Stimulated activated CD8-positive, alpha-beta memory T cell treated with anti-CD3 and anti-CD28 coated beads, Interleukin-15, amount 100 ng/mL, for 24 hours (primary cell): ENCODE results near the gene CTXND1.
"Not testable (repeated sequence)": the region's sequence is repeated elsewhere in the genome, so short reads cannot be mapped to it uniquely, and the experiment has no call there.

Experiments
- DNase-seq: peaks from one replicate; pipeline ENCODE4 v3.0.0-alpha.2; 2020; ENCODE audit warnings: low read depth

Gene CTXND1

DNA sequence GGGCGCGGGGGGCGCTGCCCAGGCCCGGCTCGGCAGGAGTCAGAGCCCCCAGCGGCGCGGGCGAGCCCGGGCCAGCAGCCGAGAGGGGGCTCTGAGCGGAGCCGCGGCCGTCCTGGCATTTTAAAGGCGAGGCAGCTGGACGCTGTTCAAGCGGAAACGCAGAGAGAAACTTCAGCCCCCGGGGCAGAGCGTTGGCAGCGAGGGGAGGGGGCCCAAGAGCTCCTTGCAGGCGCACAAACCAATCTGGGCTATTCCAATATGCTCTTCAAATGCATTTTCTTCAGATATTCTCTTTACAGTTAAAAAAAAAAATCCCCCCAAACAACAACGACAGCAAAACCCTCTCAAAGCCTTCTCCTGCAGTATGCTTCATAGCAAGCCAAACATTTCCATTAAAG, at the start of gene CTXND1:
Gene CTXND1 (minus strand): TSS at position 93 of the 398 bp plus-strand sequence. CDS start 50,264 bp downstream, outside the sequence.
- DNase-seq = no peak

DNA sequence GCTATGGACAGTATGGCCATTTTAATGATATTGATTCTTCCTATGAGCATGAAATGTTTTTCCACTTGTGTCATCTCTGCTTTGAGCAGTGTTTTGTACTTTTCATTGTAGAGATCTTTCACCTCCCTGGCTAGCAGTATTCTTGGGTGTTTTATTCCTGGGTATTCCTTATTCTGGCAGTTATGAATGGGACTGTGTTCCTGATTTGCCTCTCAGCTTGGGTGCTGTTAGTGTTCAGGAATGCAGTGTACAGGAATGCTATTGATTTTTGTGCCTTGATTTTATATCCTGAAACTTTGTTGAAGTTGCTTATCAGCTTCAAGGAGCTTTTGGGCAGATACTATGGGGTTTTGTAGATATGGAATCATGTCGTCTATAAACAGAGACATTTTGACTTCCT, 49.5 kb upstream of the CTXND1 start:
- DNase-seq = no peak

DNA sequence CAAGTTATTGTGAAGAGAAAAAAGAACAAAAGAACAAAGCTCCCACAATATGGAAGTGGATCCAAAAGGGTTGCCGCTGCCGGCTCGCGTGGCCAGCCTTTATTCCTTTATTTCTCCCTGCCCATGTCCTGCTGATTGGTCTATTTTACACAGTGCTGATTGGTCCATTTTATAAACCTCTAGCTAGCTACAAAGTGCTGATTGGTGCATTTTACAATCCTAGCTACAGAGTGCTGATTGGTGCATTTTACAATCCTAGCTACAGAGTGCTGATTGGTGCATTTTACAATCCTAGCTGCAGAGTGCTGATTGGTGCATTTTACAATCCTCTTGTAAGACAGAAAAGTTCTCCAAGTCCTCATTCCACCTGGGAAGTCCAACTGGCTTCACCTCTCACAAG, 43.8 kb upstream of the CTXND1 start:
- DNase-seq = not testable (repeated sequence)

GRCh38 chr15:80292079-80292478, 40.1 kb upstream of the CTXND1 start:
- no peak for DNase-seq

DNA sequence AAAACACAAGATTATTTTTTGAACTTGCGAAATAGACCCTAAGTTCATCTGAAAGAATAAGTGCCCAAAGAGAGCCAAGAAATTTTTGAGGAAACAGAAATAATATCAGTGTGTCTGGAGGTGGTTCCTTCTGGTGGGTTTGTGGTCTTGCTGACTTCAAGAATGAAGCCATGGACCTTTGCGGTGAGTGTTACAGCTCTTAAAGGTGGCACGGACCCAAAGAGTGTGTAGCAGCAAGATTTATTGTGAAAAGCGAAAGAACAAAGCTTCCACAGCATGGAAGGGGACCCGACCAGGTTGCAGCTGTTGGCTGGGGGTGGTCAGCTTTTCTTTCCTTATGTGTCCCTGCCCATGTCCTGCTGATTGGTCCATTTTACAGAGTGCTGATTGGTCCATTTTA, 38.9 kb upstream of the CTXND1 start:
- not testable (repeated sequence) for DNase-seq

GRCh38 chr15:80289528-80290495, 37.8 kb upstream of the CTXND1 start:
- DNase-seq = no peak

- no peak for DNase-seq
Observed at GRCh38 chr15:80288131-80288530, 36.1 kb upstream of the CTXND1 start.

DNA sequence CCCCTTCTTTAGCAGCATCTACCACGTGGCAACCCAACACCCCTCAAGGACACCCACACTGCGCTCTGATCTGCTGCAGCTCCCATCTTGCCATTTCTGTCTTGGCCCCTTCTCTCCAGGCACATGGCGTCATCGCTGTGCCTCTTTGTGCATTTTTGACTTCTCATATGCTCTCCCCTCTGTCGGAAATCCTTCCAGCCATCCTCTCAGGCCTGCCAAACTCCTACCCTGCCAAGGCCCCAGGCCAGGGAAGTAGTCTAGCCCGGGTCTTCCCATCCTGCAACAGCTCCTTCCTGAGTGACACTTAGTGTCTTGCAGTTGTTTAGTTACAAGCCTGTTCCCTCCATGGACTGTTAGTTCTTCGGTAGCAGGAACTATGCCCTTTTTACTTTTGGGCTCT, 34.0 kb upstream of the CTXND1 start:
- DNase-seq = no peak

DNA sequence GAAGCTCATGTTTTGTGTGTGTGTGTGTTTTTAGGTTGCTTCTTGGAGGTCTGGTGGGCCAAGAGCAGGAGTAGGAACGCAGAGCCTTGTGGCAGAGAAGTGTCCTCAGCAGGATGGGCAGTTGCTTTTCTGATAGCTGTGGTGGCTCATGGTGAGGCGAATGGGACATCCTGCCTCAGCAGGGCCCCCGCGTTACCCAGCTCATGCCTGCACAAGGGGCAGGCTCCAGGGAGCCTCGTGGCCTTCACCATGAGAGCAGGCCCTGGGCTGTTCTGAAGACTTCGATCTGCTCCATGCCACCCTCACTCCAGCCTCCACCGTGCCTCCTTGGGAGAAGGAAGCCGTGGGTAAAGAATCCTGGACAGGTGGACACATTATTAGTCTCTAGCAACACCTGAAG, 33.4 kb upstream of the CTXND1 start:
- no peak for DNase-seq

DNA sequence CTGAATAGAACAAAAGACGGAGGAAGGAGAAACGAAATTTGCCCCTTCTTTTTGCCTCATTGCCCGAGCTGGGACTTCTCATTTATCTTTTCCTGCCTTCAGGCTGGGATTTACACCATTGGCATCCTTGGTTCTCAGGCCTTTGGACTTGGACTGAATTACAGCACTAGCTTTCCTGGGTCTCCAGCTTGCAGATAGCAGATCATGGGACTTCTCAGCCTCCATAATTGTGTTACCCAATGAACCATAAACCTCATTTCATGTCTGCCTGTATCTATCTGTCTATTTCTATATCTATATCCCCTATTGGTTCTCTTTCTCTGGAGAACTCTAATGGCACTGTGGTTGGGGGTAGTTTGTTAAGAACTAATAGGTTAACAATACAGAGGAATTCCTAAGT, 31.5 kb upstream of the CTXND1 start:
- no peak for DNase-seq

GRCh38 chr15:80277147-80277546, 25.1 kb upstream of the CTXND1 start:
- DNase-seq = no peak

- DNase-seq = no peak
Observed at GRCh38 chr15:80275961-80276360, 23.9 kb upstream of the CTXND1 start.

- DNase-seq = no peak
Observed at GRCh38 chr15:80274996-80275395, 23.0 kb upstream of the CTXND1 start.

GRCh38 chr15:80274554-80274953, 22.5 kb upstream of the CTXND1 start:
- no peak for DNase-seq

- no peak for DNase-seq
Observed at GRCh38 chr15:80272987-80273386, 21.0 kb upstream of the CTXND1 start.

GRCh38 chr15:80270472-80270871, 18.5 kb upstream of the CTXND1 start:
- no peak for DNase-seq

DNA sequence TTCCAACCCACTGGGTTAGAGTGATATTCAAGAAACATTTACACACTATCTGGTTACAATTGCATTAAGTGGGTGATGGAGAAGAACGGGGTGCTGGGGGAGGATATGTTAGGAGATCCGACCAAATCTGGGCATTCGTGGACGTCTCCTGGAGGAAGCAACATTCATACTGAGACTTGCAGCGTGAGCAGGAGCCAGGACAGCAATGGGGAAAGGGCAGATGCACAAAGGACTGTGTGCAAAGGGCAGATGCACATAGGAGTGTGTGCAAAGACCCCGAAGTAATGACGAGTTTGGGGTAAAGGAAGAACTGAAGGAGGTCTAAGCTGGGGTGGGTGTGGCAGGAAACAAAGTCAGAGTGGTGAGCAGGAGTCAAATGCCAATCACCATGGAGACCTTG, 16.1 kb upstream of the CTXND1 start:
- DNase-seq = no peak

DNA sequence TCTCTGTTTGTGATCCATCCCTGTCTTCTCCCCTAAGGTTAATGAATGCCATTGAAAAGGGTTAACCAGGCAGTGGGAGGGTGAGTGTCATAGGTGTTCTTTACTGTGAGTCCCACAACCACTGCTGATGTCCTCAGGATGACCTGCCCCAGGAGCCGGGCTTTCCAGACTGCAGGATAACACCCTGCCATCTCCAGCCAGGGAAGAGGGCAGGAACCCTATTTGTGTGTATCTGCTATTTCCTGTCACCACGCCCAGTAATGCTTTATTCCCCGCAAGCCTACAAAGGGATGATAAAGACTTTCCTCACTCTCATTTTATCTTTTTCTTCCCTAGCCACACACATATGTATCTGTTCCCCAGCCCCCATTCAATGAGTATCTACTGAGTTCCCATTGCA, 15.6 kb upstream of the CTXND1 start:
- DNase-seq = no peak

DNA sequence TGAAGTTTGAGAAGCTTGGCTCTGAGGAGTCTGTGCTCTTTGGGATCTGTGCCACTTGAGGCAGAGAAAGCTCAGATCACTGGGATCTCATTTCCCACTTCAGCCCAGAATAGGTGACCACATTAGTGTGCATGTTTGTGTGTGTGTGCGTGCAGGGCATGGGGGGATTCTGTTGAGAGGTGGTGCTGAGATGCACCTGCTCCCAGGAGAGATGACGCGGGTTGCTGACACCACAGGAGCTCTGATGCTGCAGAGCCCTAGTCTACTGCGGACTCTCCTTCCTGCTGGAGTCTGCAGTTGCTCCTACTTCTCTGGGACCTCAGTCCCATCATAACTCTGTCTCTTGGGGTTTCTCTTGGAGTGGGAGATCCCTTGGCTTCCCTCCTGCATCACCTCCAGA, 14.7 kb upstream of the CTXND1 start:
- DNase-seq = no peak

DNA sequence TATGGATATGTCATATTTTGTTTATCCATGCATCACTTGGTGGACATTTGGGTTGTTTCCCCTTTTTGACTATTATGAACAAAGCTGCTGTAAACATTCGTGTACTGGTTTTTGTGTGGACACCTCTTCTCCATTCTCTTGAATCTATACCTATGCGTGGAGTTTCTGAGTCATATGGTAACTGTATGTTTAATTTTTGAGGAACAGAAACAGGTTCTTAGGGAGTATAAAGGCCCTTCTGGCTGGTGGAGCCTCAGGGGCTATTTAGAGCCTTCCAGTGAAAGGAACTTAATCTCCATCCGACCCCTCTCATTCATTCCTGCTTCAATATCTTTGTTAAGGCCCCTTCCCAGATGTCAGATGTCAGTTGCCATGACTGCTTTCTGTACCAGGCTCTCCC, 14.1 kb upstream of the CTXND1 start:
- no peak for DNase-seq

DNA sequence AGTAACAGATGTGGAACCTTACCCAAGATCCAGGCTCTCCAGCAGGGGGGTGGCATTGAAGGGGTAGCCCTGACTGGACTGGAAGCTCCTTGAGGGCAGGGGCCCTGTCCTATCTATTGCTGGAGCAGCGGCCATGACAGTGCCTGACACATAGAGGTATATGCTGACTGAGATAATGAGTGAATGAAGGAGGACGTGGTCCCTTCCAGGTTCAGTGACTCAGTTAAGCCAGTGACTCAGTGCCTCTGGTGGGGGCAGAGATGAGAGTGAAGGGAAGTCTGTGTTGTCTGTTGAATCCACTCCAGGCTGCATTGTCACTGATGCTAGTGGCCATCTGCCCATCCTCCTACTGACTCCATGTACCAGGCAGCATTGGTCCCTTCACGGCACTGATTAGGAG, 13.0 kb upstream of the CTXND1 start:
- DNase-seq = no peak

DNA sequence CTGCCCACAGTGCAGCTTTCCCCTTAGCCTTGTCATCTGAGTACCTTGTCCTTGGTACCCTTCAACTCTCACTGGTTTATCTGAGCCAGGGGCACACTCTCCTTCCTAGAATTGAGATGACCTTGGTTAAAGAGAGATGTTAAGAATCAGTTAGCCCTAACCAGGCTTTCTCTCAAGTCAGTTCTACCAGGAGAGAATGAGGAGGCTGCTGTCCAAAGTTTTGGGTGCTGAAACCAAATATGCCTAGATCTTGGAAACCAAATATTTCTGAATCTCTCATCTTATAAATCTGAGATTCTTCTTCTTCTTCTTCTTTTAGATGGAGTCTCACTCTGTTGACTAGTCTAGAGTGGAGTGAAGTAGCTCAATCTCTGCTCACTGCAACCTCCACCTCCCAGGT, 12.0 kb upstream of the CTXND1 start:
- DNase-seq = no peak

DNA sequence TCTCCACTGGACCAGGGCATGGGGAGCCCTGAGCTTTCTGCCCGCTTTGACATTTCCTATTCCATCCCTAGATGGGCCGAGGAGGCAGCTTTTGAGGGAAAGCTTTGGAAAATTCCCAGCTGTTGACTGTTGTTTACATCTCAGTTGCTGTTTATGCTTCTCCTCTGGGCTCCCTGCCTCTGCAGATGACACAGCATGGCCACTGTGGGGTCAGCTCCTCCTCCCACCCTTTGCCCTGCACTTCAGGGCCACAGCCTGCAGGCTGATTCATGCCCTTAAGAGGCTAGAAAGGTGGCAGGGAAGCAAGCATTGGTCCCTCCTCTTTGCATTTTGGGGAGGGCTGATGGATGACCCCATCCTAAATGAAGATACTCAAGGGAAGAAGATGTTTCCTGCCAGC, 8.5 kb upstream of the CTXND1 start:
- no peak for DNase-seq

- DNase-seq = no peak
Observed at GRCh38 chr15:80259942-80260510, 8.0 kb upstream of the CTXND1 start.
